Panc1 (cell line): Measurements from ENCODE around the gene TMED6. TPM values are rescaled to one million over a fixed set of nuclear protein-coding genes. Genes with fewer than 3 reads are reported as not detected.
A peak's percentile ranks its signal among the peaks of the same experiment; 100 is the strongest.

Experiments
- ATAC-seq: fragments of 200-7000 bp; cut with Tn5 transposase; 2 replicates; pipeline ENCODE4 v1.9.1; 2020; ENCODE audit warnings: mild to moderate bottlenecking, moderate library complexity
- BruUV-seq: library from RNA; stranded (reverse); fragments of 400-500 nt; replicated peaks from 2 replicates; lab custom pipeline; 2021; lab: Mats Ljungman, UMichigan
- CTCF ChIA-PET: fragments of 300-600 bp; sonication (Branson Sonifier 250); formaldehyde crosslinking; loops from one replicate; lab custom pipeline; 2022; ENCODE audit warnings: antibody characterized with exemption; lab: Charles Lee
- POLR2A ChIA-PET: fragments of 300-600 bp; sonication (Branson Sonifier 250); formaldehyde crosslinking; loops from one replicate; lab custom pipeline; 2022; ENCODE audit warnings: antibody characterized with exemption; lab: Charles Lee
- DNase-seq: peaks from one replicate; pipeline ENCODE4 v3.0.0-alpha.2; 2010; ENCODE audit warnings: low read depth, low spot score
- H3K27ac ChIP-seq: 2 replicates; pipeline ENCODE4 v1.5.1; 2011; ENCODE audit warnings: mild to moderate bottlenecking, low read length, inconsistent platforms
- H3K27me3 ChIP-seq: fragments of 200-500 bp; sonication (Bioruptor generic); 2 replicates; pipeline ENCODE4 v1.6.0; 2014; ENCODE audit warnings: low read length, inconsistent platforms; ENCODE audit not compliant: control insufficient read depth, insufficient read depth
- H3K36me3 ChIP-seq: fragments of 200-500 bp; sonication (Bioruptor generic); 2 replicates; pipeline ENCODE4 v1.5.1; 2014; ENCODE audit warnings: inconsistent platforms, mild to moderate bottlenecking, low read length, moderate library complexity; ENCODE audit not compliant: control insufficient read depth, insufficient read depth
- H3K4me1 ChIP-seq: 2 replicates; pipeline ENCODE4 v1.5.1; 2011; ENCODE audit warnings: inconsistent platforms, mild to moderate bottlenecking, low read length, moderate library complexity; ENCODE audit not compliant: control insufficient read depth, insufficient read depth
- H3K4me3 ChIP-seq, 2 experiments: 2 replicates each; pipeline ENCODE4 v1.5.1; 2011 to 2012; ENCODE audit warnings: low read depth in 2 of 2, low read length in 2 of 2, mild to moderate bottlenecking in 2 of 2, inconsistent platforms in 1 of 2, moderate library complexity in 1 of 2
- H3K9me3 ChIP-seq: fragments of 200-500 bp; sonication (Bioruptor generic); 2 replicates; pipeline ENCODE4 v1.5.1; 2014; ENCODE audit warnings: low read depth, mild to moderate bottlenecking, inconsistent platforms, low read length, moderate library complexity; ENCODE audit not compliant: control insufficient read depth, insufficient read depth
- POLR2AphosphoS5 ChIP-seq: IDR thresholded peaks from 2 replicates; pipeline ENCODE4 v1.6.1; 2012; ENCODE audit warnings: mild to moderate bottlenecking, low read depth, low read length, moderate library complexity
- SIN3A ChIP-seq: IDR thresholded peaks from 2 replicates; pipeline ENCODE4 v1.6.1; 2012; ENCODE audit warnings: low read depth, mild to moderate bottlenecking, low read length, moderate library complexity, borderline replicate concordance; ENCODE audit not compliant: insufficient read depth
- TCF7L2 ChIP-seq: IDR thresholded peaks from 2 replicates; pipeline ENCODE4 v1.6.1; 2011; ENCODE audit warnings: mild to moderate bottlenecking, low read depth, low read length, inconsistent platforms
- in situ Hi-C: cut with HindIII; loops from 2 replicates; pipeline ENCODE4 v1.10.0; 2016; ENCODE audit warnings: low sequenced_read_pairs, low pct_unique_long_range_greater_than_20kb
- intact Hi-C: fragments of 100-400 bp; cut with micrococcal nuclease; formaldehyde crosslinking; loops from one replicate; pipeline ENCODE4 v1.10.0; 2022; ENCODE audit not compliant: unreplicated experiment
- total RNA-seq: library from RNA; stranded (reverse); gene quantifications from one replicate; pipeline ENCODE4 v1.2.1, GENCODE V29; 2021; ENCODE audit not compliant: unreplicated experiment
- TF ChIP-seq, protein P1 (sequence below), 2 experiments: IDR thresholded peaks; 2 replicates each; pipeline ENCODE4 v1.6.1; 2011 to 2012; ENCODE audit warnings: low read depth in 2 of 2, control low read depth in 1 of 2, low read length in 1 of 2, mild to moderate bottlenecking in 1 of 2, moderate library complexity in 1 of 2; ENCODE audit not compliant: insufficient read depth in 1 of 2
- TF ChIP-seq, protein P2 (sequence below): fragments of 450-650 bp; IDR thresholded peaks from 2 replicates; pipeline ENCODE4 v1.5.1; 2017; ENCODE audit warnings: mild to moderate bottlenecking

Gene TMED6
- total RNA-seq, 1 experiment from 2014 or later = 0.36 TPM

DNA sequence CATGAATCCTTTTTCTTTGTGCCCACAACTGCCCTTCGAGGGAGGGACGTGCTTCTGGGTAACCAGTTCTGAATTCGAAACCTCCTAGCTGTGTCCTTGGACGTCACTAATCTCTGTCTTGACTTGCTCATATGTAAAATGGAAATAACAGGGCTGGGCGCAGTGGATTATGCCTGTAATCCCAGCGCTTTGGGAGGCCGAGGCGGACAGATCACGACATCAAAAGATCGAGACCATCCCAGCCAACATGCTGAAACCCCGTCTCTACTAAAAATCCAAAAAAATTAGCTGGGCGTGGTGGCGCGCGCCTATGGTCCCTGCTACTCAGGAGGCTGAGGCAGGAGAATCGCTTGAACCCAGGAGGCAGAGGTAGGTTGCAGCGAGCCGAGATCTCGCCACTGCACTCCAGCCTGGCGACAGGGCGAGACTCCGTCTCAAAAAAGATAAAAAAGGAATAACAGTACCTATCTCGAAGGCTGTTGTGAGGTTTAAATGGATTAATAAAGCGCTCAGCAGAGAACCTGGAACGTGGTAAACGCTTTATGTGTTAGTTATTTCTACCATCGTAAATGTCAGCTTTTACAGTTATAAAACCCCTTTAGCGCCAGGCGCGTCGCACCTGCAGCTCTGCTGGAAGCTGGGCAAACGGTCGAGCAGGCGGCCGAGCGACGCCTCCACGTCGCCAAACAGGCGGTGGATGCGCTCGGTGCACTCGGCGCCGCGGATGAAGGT, 12.9 kb downstream of the TMED6 start:
- Histone ChIP-seq H3K4me3 (peak overlapping the region; percentile 93 to 95), H3K27ac (peak overlapping the region; percentile 93), H3K9me3 (no peaks in the 10 kb centered on the region), H3K36me3 (peaks cover 21% of the 10 kb centered on the region), H3K27me3 (no peaks in the 10 kb centered on the region), H3K4me1 (peaks cover 17% of the 10 kb centered on the region; the same call in 1 of the 2 replicates)
- intact Hi-C loops = no loop called here
- no peak for TF ChIP-seq POLR2AphosphoS5
- TF ChIP-seq SIN3A = no peak
- TF ChIP-seq, protein P1, sequence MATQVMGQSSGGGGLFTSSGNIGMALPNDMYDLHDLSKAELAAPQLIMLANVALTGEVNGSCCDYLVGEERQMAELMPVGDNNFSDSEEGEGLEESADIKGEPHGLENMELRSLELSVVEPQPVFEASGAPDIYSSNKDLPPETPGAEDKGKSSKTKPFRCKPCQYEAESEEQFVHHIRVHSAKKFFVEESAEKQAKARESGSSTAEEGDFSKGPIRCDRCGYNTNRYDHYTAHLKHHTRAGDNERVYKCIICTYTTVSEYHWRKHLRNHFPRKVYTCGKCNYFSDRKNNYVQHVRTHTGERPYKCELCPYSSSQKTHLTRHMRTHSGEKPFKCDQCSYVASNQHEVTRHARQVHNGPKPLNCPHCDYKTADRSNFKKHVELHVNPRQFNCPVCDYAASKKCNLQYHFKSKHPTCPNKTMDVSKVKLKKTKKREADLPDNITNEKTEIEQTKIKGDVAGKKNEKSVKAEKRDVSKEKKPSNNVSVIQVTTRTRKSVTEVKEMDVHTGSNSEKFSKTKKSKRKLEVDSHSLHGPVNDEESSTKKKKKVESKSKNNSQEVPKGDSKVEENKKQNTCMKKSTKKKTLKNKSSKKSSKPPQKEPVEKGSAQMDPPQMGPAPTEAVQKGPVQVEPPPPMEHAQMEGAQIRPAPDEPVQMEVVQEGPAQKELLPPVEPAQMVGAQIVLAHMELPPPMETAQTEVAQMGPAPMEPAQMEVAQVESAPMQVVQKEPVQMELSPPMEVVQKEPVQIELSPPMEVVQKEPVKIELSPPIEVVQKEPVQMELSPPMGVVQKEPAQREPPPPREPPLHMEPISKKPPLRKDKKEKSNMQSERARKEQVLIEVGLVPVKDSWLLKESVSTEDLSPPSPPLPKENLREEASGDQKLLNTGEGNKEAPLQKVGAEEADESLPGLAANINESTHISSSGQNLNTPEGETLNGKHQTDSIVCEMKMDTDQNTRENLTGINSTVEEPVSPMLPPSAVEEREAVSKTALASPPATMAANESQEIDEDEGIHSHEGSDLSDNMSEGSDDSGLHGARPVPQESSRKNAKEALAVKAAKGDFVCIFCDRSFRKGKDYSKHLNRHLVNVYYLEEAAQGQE (IDR thresholded peaks at IDR 0.05; ENCODE audit: insufficient read depth in 1 of 2, low read depth in 2 of 2, low read length in 1 of 2) = no peak
- TF ChIP-seq, protein P2, sequence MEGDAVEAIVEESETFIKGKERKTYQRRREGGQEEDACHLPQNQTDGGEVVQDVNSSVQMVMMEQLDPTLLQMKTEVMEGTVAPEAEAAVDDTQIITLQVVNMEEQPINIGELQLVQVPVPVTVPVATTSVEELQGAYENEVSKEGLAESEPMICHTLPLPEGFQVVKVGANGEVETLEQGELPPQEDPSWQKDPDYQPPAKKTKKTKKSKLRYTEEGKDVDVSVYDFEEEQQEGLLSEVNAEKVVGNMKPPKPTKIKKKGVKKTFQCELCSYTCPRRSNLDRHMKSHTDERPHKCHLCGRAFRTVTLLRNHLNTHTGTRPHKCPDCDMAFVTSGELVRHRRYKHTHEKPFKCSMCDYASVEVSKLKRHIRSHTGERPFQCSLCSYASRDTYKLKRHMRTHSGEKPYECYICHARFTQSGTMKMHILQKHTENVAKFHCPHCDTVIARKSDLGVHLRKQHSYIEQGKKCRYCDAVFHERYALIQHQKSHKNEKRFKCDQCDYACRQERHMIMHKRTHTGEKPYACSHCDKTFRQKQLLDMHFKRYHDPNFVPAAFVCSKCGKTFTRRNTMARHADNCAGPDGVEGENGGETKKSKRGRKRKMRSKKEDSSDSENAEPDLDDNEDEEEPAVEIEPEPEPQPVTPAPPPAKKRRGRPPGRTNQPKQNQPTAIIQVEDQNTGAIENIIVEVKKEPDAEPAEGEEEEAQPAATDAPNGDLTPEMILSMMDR = no peak
- TF ChIP-seq TCF7L2 = no peak
- in situ Hi-C loops = no loop called here
- ATAC-seq (peak; percentile 22; the same call in 1 of the 2 replicates), DNase-seq (no peak)
- POLR2A ChIA-PET = interaction anchor here (0.6 kb wide), 1 partner anchor 175 kb away, joined by 3 read pairs; no protein-coding TSS in a partner anchor
- BruUV-seq = TSS peak; percentile 81
- CTCF ChIA-PET = interaction anchor here (0.6 kb wide), 1 partner anchor 387 kb away, joined by 3 read pairs; no protein-coding TSS in a partner anchor

DNA sequence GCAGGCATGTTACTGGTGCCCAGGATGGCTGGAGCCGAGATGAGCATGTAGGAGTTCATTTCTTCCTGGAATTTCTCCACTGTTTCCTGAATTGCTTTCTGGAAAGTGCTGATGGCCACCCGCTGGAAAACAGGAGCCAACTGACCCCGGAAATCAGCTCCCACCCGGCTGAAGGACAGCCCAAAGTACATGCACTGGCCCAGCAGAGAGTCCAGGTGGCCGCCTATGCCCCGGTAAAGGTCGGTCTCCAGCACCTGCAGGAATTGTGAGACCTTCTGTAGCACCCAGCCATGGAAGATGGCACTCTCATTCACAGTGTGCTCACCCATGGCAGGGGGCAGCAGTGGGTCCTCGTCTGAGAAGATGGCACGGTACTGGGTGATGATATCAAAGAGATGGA, 16.9 kb downstream of the TMED6 start:
- DNase-seq (no peak), ATAC-seq (no peak)
- Histone ChIP-seq H3K27me3 (no peaks in the 10 kb centered on the region), H3K36me3 (peaks cover 6% of the 10 kb centered on the region; the same call in 1 of the 2 replicates), H3K4me1 (peaks cover 7% of the 10 kb centered on the region), H3K9me3 (no peaks in the 10 kb centered on the region), H3K4me3 (no peak overlapping the region), H3K27ac (no peak overlapping the region)
- POLR2A ChIA-PET = no interaction called here
- in situ Hi-C loops = no loop called here
- intact Hi-C loops = no loop called here
- TF ChIP-seq SIN3A (no peak), POLR2AphosphoS5 (no peak), TCF7L2 (no peak)
- CTCF ChIA-PET = no interaction called here
- BruUV-seq = no TSS peak
